GM12873 (cell line): ENCODE data around the gene MX2.

Experiments
- TF ChIP-seq, protein P1 (sequence below): IDR thresholded peaks from 2 replicates; pipeline ENCODE4 v1.5.1; 2012; ENCODE audit warnings: low read depth, mild to moderate bottlenecking, moderate library complexity, low read length, control low read depth; ENCODE audit not compliant: insufficient read depth; ENCODE audit errors: missing control alignments

The MX2 gene

DNA sequence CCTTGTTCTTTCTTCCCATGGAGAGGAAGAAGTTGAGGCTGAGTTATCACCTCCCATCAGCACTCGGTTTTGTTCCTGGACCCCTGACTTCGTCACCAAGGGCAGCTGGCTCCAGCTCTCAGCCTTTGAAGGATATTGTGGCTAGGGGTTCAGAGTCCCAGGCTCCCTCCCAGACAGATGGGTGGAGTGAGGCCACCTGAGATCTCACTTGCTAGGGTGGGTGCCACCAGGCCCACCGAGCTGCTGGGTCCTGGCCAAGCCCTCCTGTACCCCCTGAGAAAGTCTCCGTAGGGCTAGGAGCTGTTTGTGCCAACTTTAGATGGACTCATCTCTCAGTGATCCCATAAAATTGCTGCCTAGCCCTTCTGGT lies 6.9 kb downstream of the MX2 start:
- TF ChIP-seq, protein P1, sequence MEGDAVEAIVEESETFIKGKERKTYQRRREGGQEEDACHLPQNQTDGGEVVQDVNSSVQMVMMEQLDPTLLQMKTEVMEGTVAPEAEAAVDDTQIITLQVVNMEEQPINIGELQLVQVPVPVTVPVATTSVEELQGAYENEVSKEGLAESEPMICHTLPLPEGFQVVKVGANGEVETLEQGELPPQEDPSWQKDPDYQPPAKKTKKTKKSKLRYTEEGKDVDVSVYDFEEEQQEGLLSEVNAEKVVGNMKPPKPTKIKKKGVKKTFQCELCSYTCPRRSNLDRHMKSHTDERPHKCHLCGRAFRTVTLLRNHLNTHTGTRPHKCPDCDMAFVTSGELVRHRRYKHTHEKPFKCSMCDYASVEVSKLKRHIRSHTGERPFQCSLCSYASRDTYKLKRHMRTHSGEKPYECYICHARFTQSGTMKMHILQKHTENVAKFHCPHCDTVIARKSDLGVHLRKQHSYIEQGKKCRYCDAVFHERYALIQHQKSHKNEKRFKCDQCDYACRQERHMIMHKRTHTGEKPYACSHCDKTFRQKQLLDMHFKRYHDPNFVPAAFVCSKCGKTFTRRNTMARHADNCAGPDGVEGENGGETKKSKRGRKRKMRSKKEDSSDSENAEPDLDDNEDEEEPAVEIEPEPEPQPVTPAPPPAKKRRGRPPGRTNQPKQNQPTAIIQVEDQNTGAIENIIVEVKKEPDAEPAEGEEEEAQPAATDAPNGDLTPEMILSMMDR = no peak

DNA sequence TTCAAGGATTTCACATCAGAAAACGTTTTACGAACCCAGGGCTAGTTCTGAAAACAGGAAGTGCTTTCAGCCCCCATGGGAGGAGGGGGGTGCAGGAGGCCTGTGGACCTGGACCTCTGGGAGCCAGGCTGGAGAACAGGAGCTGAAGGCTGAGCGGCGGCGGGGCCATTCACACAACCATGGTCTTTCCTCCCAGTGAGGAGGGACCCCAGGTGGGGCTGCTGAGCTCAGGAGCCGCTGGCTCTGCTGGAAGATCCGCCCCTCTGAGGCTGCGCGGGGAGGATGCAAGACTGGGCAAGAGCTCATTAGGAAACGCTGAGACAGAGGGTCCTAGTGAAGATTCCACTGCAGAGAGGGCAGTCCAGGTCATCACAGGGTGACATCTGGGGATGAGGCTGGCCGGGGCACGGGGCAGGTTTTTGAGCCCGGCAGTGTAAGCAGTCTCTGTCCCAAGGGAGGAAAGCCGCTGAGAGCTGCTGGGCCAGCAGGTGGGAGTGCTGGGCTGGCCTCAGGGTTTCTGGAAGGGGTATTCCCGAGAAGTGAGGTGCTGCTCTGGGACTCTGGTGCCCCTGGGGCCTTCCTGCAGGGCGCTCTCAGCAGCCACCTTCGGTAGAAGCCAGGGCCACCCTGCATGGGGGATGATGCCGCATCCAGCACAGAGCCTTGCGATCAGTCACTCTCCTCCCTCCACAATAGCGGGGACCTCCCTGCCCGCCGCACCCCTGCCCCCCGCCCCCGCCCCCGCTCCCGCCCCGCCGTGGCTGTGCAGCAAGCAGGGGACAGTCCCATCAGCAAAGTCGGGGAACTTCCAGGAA lies 7.5 kb downstream of the MX2 start:
- TF ChIP-seq, protein P1 = peak; percentile 27

- TF ChIP-seq, protein P1 = no peak
Observed at GRCh38 chr21:41369920-41370839, 8.4 kb downstream of the MX2 start.

- TF ChIP-seq, protein P1 = no peak
Observed at GRCh38 chr21:41370840-41371684, 9.2 kb downstream of the MX2 start.

- TF ChIP-seq, protein P1 = no peak
Observed at GRCh38 chr21:41371685-41372030, 9.8 kb downstream of the MX2 start.

DNA sequence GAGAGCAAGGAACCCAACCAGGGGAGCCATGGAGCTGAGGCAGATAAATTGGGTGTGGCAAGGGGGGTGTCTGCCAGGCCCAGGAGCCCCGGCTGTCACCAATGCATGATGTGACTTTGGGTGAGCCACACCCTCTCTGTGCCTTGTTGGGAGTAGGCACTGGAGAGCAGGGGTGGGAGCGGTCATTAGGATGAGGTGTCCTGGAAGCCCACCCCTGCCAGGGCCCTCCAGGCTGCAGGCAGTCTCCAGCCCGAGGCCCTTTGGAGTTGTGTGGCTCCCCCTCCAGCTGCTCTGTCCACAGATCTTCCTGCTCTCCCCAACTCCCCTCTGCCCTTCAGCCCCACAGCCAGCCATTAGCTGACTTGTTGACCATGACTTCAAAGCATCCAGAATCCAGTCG lies 11.4 kb downstream of the MX2 start:
- TF ChIP-seq, protein P1 = no peak

- TF ChIP-seq, protein P1 = no peak
Observed at GRCh38 chr21:41373763-41374162, 11.9 kb downstream of the MX2 start.
